HG03378 (cell line): ENCODE data around the gene FKBP1A.
"Not testable (repeated sequence)": the region's sequence is repeated elsewhere in the genome, so short reads cannot be mapped to it uniquely, and the experiment has no call there.

Experiments used
- ATAC-seq: cut with Tn5 transposase; IDR thresholded peaks from one replicate; pipeline ENCODE4 v1.9.1; 2021; ENCODE audit warnings: mild to moderate bottlenecking, moderate library complexity; ENCODE audit not compliant: unreplicated experiment

Gene FKBP1A

GRCh38 chr20:1369970-1370369, 22.9 kb downstream of the FKBP1A start:
- no peak for ATAC-seq

DNA sequence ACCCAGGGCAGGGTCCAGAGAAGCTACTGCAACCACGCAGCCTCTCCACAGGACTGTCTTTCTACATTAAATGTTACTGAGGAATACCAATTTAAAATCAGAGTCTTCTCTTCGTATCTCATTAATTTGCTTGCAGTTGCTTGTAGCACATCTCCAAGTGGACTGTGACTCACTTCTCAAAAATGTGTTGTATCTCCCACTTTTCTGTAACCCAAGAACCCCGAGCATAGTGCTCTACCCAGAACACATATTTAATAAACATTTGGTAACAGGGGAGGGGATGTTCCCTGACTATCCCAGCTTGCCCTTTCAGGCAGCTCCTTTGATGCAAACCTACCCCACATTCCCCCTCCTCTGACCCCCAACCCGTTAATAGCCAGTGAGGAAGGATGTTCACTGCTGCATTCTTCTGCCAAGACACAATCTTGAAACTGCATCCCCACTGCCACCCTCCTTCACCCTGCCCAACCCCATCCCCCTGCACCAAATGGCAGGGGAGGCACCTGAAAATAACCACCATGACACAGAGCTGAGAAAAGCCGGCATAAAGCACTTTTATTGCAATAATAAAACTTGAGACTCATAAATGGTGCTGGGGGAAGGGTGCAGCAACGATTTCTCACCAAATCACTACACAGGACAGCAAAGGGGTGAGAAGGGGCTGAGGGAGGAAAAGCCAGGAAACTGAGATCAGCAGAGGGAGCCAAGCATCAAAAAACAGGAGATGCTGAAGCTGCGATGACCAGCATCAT, 24.2 kb downstream of the FKBP1A start:
- ATAC-seq: no peak

DNA sequence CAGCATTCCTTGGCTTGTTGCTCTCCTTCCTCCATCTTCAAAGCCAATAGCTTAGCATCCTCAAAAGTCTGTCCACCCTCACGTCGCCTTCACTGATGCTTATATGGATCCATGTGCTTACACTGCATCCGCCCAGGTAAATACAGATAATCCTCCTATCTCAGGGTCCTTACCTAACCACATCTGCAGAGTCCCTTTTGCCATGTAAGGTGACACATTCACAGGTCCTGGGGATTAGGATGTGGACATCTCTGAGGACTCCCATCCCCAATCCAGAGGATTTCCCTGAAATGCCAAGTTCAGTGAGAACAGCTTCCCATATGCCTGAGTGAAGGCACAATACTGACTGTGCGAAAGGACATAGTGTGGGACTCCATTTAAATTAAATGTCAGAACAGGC, 25.4 kb downstream of the FKBP1A start:
- ATAC-seq: no peak

GRCh38 chr20:1364106-1364505, 28.7 kb downstream of the FKBP1A start:
- ATAC-seq: no peak

DNA sequence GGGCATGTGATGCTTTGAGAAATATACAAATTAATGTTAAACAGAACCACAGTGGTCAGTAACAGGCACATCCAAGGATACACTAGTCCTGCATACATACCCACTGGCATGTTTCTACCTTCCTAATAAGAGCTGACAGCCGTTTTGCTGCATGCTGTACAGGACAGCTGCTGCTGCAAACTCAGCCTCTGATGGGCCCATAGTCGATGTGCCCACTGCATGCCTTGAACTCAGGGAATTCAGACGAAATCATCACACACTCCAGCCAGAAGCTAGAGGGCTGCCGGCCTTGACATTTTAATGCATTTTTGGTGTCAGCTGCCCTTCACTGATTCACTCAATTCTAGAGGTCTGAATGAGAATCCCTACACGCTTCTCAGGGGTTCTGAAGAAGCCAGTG, 29.3 kb downstream of the FKBP1A start:
- no peak for ATAC-seq

- ATAC-seq: no peak
Observed at GRCh38 chr20:1362484-1362883, 30.4 kb downstream of the FKBP1A start.

DNA sequence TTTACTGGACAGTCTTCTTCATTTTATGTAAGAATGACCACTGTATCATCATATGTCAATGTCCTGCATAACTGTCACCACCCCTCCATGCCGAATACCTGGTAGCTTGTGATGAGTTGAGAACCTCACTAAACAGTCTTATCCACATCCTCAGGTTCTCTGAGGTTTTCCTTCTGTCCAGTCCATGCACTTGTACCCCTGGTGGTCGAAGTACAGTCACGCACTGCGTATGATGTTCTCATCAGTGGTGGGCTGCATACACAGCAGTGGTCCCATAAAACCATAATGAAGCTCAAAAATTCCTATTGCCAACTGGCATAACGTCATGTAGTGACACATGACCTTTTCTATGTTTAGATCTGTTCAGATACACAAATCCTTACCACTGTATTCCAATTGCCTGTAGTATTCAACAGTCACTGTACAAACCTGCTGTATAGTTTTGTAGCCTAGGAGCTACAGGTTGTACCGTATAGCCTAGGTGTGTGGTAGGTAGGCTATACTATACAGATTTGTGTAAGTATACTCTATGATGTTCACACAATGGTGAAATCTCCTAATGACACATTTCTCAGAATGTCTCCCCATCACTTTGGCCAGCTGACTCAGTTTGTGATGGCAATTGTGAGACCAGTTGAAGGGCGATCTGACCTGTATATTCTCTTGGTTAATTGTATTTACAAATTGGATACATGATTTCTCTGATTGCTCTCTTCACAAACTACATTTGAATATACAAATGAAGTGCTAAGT, 32.6 kb downstream of the FKBP1A start:
- no peak for ATAC-seq

DNA sequence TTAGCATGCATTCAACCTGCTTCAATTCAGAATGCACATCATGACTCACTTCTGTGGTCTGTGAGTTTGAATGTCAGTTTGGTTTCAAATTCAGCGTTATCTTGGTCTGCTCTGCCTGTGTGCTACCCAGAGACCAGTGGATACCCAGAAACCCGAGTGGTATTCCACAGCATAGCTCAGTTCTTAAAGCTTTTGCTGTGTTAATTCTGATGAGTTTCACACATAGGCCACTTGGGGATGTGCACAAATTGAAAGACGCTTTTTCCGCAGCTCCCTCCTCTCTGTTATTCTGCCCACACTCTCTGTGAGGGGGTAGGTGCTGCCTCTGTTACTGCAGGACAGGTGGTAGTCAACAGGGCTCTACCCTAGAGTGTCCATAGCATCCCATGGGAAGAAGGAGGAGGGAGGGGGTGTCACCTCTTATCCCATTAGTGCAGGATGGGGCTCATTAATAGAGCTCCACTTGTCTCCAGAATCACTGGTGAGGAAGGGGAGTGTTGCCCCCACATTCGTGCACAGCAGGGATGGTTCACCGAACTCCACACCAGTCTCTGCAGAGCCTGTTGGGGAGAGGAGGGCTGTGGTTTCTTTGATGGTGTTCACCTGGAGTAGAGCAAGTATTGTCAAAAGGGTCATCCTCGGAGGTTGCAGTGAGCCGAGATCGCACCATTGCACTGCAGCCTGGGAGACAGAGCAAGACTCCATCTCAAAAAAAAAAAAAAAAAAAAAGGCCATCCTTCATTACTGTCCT, 34.8 kb downstream of the FKBP1A start:
- ATAC-seq: no peak

GRCh38 chr20:1353956-1354355, 38.9 kb downstream of the FKBP1A start:
- ATAC-seq: no peak

DNA sequence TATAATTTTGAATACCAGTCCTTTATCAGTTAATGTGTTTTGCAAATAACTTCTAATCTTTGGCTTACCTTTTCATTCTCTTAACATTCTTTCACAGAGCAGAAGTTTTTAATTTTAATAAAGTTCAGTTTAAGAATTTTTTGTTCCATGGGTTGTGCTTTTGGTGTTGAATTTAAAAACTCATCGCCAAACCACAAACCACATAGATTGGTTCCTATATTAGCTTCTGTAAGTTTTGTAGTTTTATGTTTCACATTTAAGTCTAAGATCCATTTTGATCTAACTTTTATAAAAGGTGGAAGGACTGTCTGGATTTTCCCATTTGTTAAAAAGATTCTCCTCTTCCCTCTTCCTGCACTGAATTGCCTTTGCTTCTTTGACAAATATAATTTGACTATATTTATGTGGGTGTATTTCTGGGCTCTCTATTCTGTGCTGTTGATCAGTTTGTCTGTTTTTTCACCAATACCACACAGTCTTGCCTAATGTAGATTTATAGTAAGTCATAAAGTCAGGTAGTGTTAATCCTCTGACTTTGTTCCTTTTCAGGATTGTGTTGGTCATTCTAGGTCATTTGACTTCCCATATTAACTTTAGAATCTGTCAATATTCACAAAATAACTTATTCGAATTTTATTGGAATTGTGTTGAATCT, 46.4 kb downstream of the FKBP1A start:
- ATAC-seq: no peak

DNA sequence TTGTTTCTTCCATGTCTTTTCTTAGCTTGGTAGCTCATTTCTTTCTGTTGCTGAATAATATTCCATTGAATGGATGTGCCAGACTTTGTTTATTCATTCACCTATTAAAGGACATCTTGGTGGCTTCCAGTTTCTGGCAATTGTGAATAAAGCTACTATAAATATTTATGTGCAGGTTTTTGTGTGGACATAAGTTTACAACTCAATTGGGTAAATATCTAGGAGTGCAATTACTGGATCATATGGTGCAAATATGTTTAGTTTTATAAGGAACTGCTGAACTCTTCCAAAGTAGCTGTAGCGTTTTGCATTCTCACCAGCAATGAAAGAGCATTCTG, 47.1 kb downstream of the FKBP1A start:
- no peak for ATAC-seq

DNA sequence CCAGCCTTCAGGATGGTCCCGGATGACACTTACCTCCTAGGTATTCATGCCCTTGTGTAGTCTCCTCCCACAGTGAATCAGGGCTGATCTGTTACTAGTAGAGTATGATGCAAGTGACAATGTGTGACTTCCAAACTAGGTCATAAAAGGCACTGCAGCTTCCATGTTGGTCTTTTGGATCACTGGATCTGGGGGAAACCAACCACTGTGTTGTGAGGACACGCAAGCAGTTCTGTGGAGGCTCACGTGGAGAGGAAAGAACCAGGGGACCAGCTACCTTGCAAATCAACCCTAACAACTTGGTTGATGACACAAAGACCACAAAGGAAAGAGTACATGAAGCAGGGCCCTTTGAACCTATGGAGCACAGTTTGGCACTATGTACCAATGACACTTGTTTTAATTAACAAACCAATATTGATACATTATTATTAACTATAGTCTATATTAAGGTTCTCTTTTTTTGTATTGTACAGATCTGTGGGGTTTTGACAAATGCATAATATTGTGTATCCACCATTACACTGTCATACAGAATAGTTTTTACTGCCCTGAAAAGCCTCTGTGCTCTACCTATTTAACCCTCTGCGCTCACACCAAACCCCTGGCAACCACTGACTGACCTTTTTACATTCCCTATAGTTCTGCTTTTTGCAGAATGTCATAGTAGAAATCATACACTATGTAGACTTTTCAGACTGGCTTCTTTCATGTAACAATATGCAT, 47.7 kb downstream of the FKBP1A start:
- no peak for ATAC-seq

GRCh38 chr20:1343446-1344124, 49.3 kb downstream of the FKBP1A start:
- not testable (repeated sequence) for ATAC-seq

- no peak for ATAC-seq
Observed at GRCh38 chr20:1341561-1342265, 51.1 kb downstream of the FKBP1A start.

GRCh38 chr20:1338801-1339200, 54.1 kb downstream of the FKBP1A start:
- ATAC-seq: no peak

- ATAC-seq: no peak
Observed at GRCh38 chr20:1338096-1338495, 54.8 kb downstream of the FKBP1A start.

DNA sequence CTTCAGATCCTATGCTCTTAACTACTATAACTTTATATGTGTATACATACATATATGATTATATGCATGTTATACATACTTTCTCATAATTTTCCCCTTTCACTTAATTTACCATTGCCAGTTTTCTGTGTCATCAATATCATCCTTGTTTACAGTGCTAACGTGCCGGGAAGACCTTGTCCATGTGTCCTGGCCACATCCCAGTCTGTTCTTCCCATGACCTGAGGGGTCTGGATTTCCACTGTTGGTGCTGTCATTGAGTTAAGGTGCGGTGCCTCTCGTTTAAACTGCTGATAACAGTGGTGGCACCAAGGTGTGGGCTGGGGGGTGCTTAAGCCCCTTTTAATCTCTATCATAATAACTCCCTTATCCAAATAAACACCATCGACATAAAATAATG, 55.4 kb downstream of the FKBP1A start:
- ATAC-seq: no peak

DNA sequence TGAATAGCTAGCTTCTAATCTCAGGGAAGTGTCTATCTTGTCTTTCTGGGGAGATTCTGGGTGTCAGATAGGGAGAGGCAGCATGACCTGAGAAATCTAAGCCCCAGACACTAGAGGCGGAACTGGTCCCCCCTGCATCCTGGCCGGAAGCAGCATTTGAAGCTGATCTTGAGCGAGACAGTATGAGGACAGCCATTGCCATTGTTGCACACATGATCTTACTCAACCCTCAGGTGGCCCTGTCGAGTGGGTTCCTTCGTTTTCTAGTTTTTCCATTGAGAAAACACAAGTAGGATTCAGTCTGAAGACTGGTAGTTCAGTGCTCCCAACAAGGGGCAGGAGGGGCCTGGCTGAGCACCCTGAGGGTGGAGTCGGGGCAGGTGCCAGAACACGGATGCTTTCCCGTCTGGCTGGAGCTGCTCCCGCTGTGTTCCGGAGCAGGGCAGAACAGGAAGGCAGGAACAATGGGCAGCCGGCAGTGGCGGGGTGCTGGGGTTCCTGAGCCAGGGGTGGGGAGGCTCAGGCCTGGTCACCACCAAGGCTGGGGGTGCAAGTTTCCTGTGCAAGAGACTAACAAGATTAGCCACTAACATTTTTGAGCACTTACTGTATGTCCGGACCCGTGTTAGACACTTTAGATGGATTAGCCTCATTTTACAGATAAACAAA, 56.0 kb downstream of the FKBP1A start:
- ATAC-seq: no peak
